ENCODE measurements around the gene SLC19A1.

- TF ChIP-seq, protein P1, sequence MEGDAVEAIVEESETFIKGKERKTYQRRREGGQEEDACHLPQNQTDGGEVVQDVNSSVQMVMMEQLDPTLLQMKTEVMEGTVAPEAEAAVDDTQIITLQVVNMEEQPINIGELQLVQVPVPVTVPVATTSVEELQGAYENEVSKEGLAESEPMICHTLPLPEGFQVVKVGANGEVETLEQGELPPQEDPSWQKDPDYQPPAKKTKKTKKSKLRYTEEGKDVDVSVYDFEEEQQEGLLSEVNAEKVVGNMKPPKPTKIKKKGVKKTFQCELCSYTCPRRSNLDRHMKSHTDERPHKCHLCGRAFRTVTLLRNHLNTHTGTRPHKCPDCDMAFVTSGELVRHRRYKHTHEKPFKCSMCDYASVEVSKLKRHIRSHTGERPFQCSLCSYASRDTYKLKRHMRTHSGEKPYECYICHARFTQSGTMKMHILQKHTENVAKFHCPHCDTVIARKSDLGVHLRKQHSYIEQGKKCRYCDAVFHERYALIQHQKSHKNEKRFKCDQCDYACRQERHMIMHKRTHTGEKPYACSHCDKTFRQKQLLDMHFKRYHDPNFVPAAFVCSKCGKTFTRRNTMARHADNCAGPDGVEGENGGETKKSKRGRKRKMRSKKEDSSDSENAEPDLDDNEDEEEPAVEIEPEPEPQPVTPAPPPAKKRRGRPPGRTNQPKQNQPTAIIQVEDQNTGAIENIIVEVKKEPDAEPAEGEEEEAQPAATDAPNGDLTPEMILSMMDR (IDR thresholded peaks at IDR 0.05) = no peak
- no peak for TF ChIP-seq POLR2A (IDR thresholded peaks at IDR 0.05)
These were observed 10.6 kb downstream of the SLC19A1 start for GRCh38 chr21:45531393-45532215.
